K562 (cell line): ENCODE measurements around the gene LMAN1. TPM values are rescaled to one million over a fixed set of nuclear protein-coding genes. Genes with fewer than 3 reads are reported as not detected.
A peak's percentile ranks its signal among the peaks of the same experiment; 100 is the strongest.

Source experiments
- ATAC-seq: fragments of 200-7000 bp; cut with Tn5 transposase; 3 replicates; pipeline ENCODE4 v1.9.1; 2020; ENCODE audit warnings: moderate library complexity
- BruUV-seq: library from RNA; stranded (reverse); fragments of 400-500 nt; replicated peaks from 2 replicates; lab custom pipeline; 2021; lab: Mats Ljungman, UMichigan
- CTCF ChIA-PET: fragments of 300-600 bp; formaldehyde crosslinking; extraction: SDS; loops from one replicate; lab custom pipeline; 2021; ENCODE audit warnings: low intra/inter-chr PET ratio; lab: Yijun Ruan, JAX
- POLR2A ChIA-PET: fragments of 300-600, 350-650 bp; sonication (Branson Sonifier 250); formaldehyde crosslinking; extraction: SDS; loops from one replicate; lab custom pipeline; 2021; ENCODE audit warnings: antibody characterized with exemption, inconsistent platforms; lab: Yijun Ruan, JAX
- DNase-seq, 4 experiments: peaks; one replicate each; pipeline versions ENCODE4 v3.0.0 to v3.0.0-alpha.2; 2011 to 2018; ENCODE audit warnings: low spot score in 3 of 4, mixed read lengths in 3 of 4; ENCODE audit errors: extremely low read depth in 1 of 4
- FAIRE-seq: peaks from 2 replicates; lab custom pipeline; 2011; peaks lifted over from hg19 to GRCh38; lab: Jason Lieb, UNC
- H2AFZ ChIP-seq: 2 replicates; pipeline ENCODE4 v1.6.0; 2011; ENCODE audit warnings: low read depth, low read length, control low read depth, inconsistent platforms
- H3K27ac ChIP-seq: fragments of 200-600 bp; 3 replicates; pipeline ENCODE4 v1.8.0; 2011; ENCODE audit warnings: low read depth, mild to moderate bottlenecking, control low read depth, inconsistent platforms, low read length, moderate library complexity, mixed read lengths; ENCODE audit errors: extremely low read depth
- H3K27me3 ChIP-seq, 2 experiments: fragments of 300-600 bp in 1 of 2; 2 replicates in 1 of 2; 3 replicates in 1 of 2; pipeline versions ENCODE4 v1.6.0 to v1.8.0; 2011; ENCODE audit warnings: inconsistent platforms in 2 of 2, low read length in 2 of 2, mild to moderate bottlenecking in 1 of 2, mixed read lengths in 1 of 2, moderate library complexity in 1 of 2; ENCODE audit not compliant: control insufficient read depth in 2 of 2, insufficient read depth in 2 of 2
- H3K36me3 ChIP-seq: fragments of 300-600 bp; 3 replicates; pipeline ENCODE4 v1.8.0; 2011; ENCODE audit warnings: mild to moderate bottlenecking, low read length, inconsistent platforms; ENCODE audit not compliant: control insufficient read depth, insufficient read depth
- H3K4me1 ChIP-seq, 2 experiments: fragments of 200-600 bp in 1 of 2; replicated peaks in 1 of 2; 2 replicates in 1 of 2; 3 replicates in 1 of 2; pipeline versions ENCODE4 v1.5.1 to v1.8.0; 2011; ENCODE audit warnings: inconsistent platforms in 2 of 2, low read length in 2 of 2, mild to moderate bottlenecking in 1 of 2, mixed read lengths in 1 of 2, moderate library complexity in 1 of 2; ENCODE audit not compliant: control insufficient read depth in 2 of 2, insufficient read depth in 2 of 2
- H3K4me2 ChIP-seq: 2 replicates; pipeline ENCODE4 v1.6.1; 2011; ENCODE audit warnings: low read length, control low read depth, inconsistent platforms, mixed read lengths; ENCODE audit not compliant: insufficient read depth
- H3K4me3 ChIP-seq: fragments of 200-600 bp; sonication (generic), shearing (Covaris generic); 2 replicates; pipeline ENCODE4 v1.5.1; 2016; ENCODE audit warnings: control low read depth, inconsistent platforms
- H3K79me2 ChIP-seq: fragments of 200-600 bp; 3 replicates; pipeline ENCODE4 v1.8.0; 2011; ENCODE audit warnings: low read length, inconsistent platforms; ENCODE audit not compliant: control insufficient read depth, insufficient read depth
- H3K9ac ChIP-seq, 2 experiments: 2 replicates each; pipeline versions ENCODE4 v1.6.0 to v1.6.1; 2011; ENCODE audit warnings: low read depth in 2 of 2, low read length in 2 of 2, control low read depth in 1 of 2, inconsistent platforms in 1 of 2, mild to moderate bottlenecking in 1 of 2, mixed read lengths in 1 of 2; ENCODE audit not compliant: insufficient read depth in 1 of 2
- H3K9me1 ChIP-seq: one replicate; pipeline ENCODE4 v1.6.0; 2011; ENCODE audit warnings: inconsistent platforms, mild to moderate bottlenecking, low read length, moderate library complexity; ENCODE audit not compliant: control insufficient read depth, insufficient read depth
- H3K9me3 ChIP-seq: replicated peaks from 2 replicates; pipeline ENCODE4 v1.5.1; 2011; ENCODE audit warnings: low read depth, low read length, inconsistent platforms; ENCODE audit not compliant: control insufficient read depth, insufficient read depth
- H4K20me1 ChIP-seq: replicated peaks from 2 replicates; pipeline ENCODE4 v1.6.1; 2011; ENCODE audit warnings: low read length, inconsistent platforms, mixed read lengths; ENCODE audit not compliant: control insufficient read depth, insufficient read depth
- ATF3 ChIP-seq, 2 experiments: fragments of 450-650 bp in 1 of 2; sonication (generic) in 1 of 2; formaldehyde crosslinking in 1 of 2; IDR thresholded peaks in 1 of 2; conservative IDR thresholded peaks in 1 of 2; 2 replicates each; pipeline versions ENCODE4 v1.6.1 to v1.8.1; 2016 to 2023; ENCODE audit warnings: mild to moderate bottlenecking in 2 of 2, moderate library complexity in 2 of 2, inconsistent platforms in 1 of 2, missing genetic modification reagents in 1 of 2
- EP400 ChIP-seq: fragments of 450-650 bp; IDR thresholded peaks from 2 replicates; pipeline ENCODE4 v1.6.1; 2017; ENCODE audit warnings: antibody characterized with exemption, mild to moderate bottlenecking, moderate library complexity
- ZNF398 ChIP-seq: fragments of 250-450 bp; sonication (Bioruptor Pico); IDR thresholded peaks from 2 replicates; pipeline ENCODE4 v1.8.0; 2021; ENCODE audit warnings: moderate library complexity, mild to moderate bottlenecking, inconsistent platforms
- ZNF589 ChIP-seq: fragments of 200-800 bp; sonication (Bioruptor generic); IDR thresholded peaks from 2 replicates; pipeline ENCODE4 v1.6.1; 2016; ENCODE audit warnings: low read depth, missing genetic modification characterization, missing compliant biosample characterization
- WGBS: fragments of 100-300 bp; shearing (Covaris generic); methylation state at CpG from one replicate; pipeline ENCODE4 v1.1.6; 2016; ENCODE audit warnings: low coverage, mixed read lengths; ENCODE audit not compliant: insufficient coverage; ENCODE audit errors: missing lambda C conversion rate; 5-methylcytosine and 5-hydroxymethylcytosine counted together
- in situ Hi-C: fragments of 300-500 bp; cut with MboI; formaldehyde crosslinking; loops from 4 replicates; pipeline ENCODE4 v1.15.0; 2018; ENCODE audit warnings: inconsistent platforms, mixed read lengths
- intact Hi-C: fragments of 100-400 bp; cut with micrococcal nuclease; formaldehyde crosslinking; loops from 2 replicates; pipeline ENCODE4 v1.14.2; 2022
- polyA plus RNA-seq, 8 experiments: library from polyadenylated mRNA; depleted of rRNA in 4 of 8; stranded (reverse) in 5 of 8; unstranded in 3 of 8; fragments of >200 nt; fragmentation: Nextera tagmentation in 2 of 8; fragmentation: Illumina TruSeq in 1 of 8; extraction: Ambion mirVana in 2 of 8; extraction: Trizol in 1 of 8; gene quantifications; 2 replicates each; pipeline versions ENCODE4 v1.2.1 to v1.2.3, GENCODE V29; 2011 to 2014; ENCODE audit warnings: inconsistent platforms in 1 of 8, missing spikeins in 1 of 8
- total RNA-seq, 7 experiments: library from RNA; depleted of rRNA in 6 of 7; stranded (reverse); fragments of >200 nt in 6 of 7; fragmentation: Illumina TruSeq in 2 of 7; extraction: Trizol in 2 of 7; gene quantifications; 2 replicates each; pipeline versions ENCODE4 v1.2.1 to v1.2.3, GENCODE V29; 2011 to 2021; ENCODE audit warnings: low replicate concordance in 1 of 7
- TF ChIP-seq, protein P1 (sequence below): fragments of 450-650 bp; IDR thresholded peaks from 2 replicates; pipeline ENCODE4 v1.6.1; 2016; ENCODE audit warnings: mild to moderate bottlenecking, moderate library complexity

Gene LMAN1
- total and polyA plus RNA-seq, 9 of the 15 experiments (the other 6 are each of a cell fraction or from before 2014, with no cell fraction given) = 18.8 to 108 (median 71.2) TPM

DNA sequence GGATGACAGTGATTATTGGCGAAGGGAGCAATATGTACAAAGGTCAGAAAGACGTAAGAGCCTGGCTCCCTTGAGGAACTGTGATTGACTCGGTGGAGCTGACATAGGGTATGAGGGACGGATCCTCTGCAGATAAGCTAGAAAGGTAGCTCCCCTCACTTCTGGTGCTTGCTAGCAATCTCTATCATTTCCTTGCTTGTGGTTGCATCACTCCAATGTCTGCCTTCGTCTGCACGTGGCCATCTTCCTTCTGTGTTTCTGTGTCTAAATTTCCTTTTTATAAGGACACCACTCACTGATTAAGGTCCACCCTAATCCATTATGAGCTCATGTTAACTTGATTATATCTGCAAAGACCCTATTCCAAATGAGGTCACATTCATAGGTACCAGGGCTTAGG lies 22.9 kb upstream of the LMAN1 start:
- in situ Hi-C loops = no loop called here
- Histone ChIP-seq H3K79me2 (no peaks in the 10 kb centered on the region), H3K4me2 (no peak overlapping the region), H2AFZ (no peak overlapping the region), H3K9me1 (no peaks in the 10 kb centered on the region), H4K20me1 (no peaks in the 10 kb centered on the region), H3K27me3 (peaks cover 0 to 2% of the 10 kb centered on the region in 2 experiments), H3K4me3 (no peak overlapping the region), H3K9me3 (no peaks in the 10 kb centered on the region), H3K9ac (no peak overlapping the region), H3K36me3 (no peaks in the 10 kb centered on the region), H3K27ac (no peak overlapping the region), H3K4me1 (no peaks in the 10 kb centered on the region)
- FAIRE-seq (no peak), ATAC-seq (peak; percentile 56; the same call in 2 of the 3 replicates), DNase-seq (no peak)
- CTCF ChIA-PET = no interaction called here
- 12% methylated on average over 4 of the region's 6 CpGs for WGBS
- intact Hi-C loops = no loop called here
- POLR2A ChIA-PET = interaction anchor here (0.7 to 1.6 kb wide), 2 partner anchors 9 to 10 kb away, joined by 3 to 5 read pairs; no protein-coding TSS in a partner anchor
- BruUV-seq = no TSS peak
- TF ChIP-seq EP400 = peak; percentile 39; the same call in 1 of the 2 replicates
- TF ChIP-seq, protein P1, sequence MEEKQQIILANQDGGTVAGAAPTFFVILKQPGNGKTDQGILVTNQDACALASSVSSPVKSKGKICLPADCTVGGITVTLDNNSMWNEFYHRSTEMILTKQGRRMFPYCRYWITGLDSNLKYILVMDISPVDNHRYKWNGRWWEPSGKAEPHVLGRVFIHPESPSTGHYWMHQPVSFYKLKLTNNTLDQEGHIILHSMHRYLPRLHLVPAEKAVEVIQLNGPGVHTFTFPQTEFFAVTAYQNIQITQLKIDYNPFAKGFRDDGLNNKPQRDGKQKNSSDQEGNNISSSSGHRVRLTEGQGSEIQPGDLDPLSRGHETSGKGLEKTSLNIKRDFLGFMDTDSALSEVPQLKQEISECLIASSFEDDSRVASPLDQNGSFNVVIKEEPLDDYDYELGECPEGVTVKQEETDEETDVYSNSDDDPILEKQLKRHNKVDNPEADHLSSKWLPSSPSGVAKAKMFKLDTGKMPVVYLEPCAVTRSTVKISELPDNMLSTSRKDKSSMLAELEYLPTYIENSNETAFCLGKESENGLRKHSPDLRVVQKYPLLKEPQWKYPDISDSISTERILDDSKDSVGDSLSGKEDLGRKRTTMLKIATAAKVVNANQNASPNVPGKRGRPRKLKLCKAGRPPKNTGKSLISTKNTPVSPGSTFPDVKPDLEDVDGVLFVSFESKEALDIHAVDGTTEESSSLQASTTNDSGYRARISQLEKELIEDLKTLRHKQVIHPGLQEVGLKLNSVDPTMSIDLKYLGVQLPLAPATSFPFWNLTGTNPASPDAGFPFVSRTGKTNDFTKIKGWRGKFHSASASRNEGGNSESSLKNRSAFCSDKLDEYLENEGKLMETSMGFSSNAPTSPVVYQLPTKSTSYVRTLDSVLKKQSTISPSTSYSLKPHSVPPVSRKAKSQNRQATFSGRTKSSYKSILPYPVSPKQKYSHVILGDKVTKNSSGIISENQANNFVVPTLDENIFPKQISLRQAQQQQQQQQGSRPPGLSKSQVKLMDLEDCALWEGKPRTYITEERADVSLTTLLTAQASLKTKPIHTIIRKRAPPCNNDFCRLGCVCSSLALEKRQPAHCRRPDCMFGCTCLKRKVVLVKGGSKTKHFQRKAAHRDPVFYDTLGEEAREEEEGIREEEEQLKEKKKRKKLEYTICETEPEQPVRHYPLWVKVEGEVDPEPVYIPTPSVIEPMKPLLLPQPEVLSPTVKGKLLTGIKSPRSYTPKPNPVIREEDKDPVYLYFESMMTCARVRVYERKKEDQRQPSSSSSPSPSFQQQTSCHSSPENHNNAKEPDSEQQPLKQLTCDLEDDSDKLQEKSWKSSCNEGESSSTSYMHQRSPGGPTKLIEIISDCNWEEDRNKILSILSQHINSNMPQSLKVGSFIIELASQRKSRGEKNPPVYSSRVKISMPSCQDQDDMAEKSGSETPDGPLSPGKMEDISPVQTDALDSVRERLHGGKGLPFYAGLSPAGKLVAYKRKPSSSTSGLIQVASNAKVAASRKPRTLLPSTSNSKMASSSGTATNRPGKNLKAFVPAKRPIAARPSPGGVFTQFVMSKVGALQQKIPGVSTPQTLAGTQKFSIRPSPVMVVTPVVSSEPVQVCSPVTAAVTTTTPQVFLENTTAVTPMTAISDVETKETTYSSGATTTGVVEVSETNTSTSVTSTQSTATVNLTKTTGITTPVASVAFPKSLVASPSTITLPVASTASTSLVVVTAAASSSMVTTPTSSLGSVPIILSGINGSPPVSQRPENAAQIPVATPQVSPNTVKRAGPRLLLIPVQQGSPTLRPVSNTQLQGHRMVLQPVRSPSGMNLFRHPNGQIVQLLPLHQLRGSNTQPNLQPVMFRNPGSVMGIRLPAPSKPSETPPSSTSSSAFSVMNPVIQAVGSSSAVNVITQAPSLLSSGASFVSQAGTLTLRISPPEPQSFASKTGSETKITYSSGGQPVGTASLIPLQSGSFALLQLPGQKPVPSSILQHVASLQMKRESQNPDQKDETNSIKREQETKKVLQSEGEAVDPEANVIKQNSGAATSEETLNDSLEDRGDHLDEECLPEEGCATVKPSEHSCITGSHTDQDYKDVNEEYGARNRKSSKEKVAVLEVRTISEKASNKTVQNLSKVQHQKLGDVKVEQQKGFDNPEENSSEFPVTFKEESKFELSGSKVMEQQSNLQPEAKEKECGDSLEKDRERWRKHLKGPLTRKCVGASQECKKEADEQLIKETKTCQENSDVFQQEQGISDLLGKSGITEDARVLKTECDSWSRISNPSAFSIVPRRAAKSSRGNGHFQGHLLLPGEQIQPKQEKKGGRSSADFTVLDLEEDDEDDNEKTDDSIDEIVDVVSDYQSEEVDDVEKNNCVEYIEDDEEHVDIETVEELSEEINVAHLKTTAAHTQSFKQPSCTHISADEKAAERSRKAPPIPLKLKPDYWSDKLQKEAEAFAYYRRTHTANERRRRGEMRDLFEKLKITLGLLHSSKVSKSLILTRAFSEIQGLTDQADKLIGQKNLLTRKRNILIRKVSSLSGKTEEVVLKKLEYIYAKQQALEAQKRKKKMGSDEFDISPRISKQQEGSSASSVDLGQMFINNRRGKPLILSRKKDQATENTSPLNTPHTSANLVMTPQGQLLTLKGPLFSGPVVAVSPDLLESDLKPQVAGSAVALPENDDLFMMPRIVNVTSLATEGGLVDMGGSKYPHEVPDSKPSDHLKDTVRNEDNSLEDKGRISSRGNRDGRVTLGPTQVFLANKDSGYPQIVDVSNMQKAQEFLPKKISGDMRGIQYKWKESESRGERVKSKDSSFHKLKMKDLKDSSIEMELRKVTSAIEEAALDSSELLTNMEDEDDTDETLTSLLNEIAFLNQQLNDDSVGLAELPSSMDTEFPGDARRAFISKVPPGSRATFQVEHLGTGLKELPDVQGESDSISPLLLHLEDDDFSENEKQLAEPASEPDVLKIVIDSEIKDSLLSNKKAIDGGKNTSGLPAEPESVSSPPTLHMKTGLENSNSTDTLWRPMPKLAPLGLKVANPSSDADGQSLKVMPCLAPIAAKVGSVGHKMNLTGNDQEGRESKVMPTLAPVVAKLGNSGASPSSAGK = peak; percentile 74
- TF ChIP-seq ATF3 (IDR thresholded peaks at IDR 0.05) = peak; percentile 44; the same call in 1 of the 2 replicates
- TF ChIP-seq ATF3 (CRISPR knock-in tag; conservative IDR thresholded peaks at IDR 0.05) = no peak
- TF ChIP-seq ZNF589 (CRISPR knock-in tag) = peak; percentile 36; the same call in 1 of the 2 replicates
- TF ChIP-seq ZNF398 = no peak
